Muscle layer of duodenum (tissue), 2 donors: ENCODE data around the gene LRRC36.

Source experiments
- H3K27ac ChIP-seq: one replicate; pipeline ENCODE4 v1.7.0; 2013; ENCODE audit warnings: mild to moderate bottlenecking, low read length
- H3K27me3 ChIP-seq: one replicate; pipeline ENCODE4 v1.7.0; 2013; ENCODE audit warnings: low read depth, mild to moderate bottlenecking, control low read depth, low read length
- H3K36me3 ChIP-seq, 2 donors: one replicate each; pipeline ENCODE4 v1.7.0; 2013; ENCODE audit warnings: low read length in 2 of 2, control low read depth in 1 of 2, mild to moderate bottlenecking in 1 of 2; ENCODE audit not compliant: insufficient read depth in 2 of 2, control insufficient read depth in 1 of 2
- H3K4me1 ChIP-seq, 2 donors: one replicate each; pipeline ENCODE4 v1.7.0; 2013; ENCODE audit warnings: low read length in 2 of 2, mild to moderate bottlenecking in 2 of 2, control low read depth in 1 of 2, moderate library complexity in 1 of 2; ENCODE audit not compliant: insufficient read depth in 2 of 2, control insufficient read depth in 1 of 2
- H3K4me3 ChIP-seq, 2 donors: one replicate each; pipeline ENCODE4 v1.7.0; 2013; ENCODE audit warnings: low read length in 2 of 2, low read depth in 1 of 2, mild to moderate bottlenecking in 1 of 2
- H3K9me3 ChIP-seq, 2 donors: one replicate each; pipeline ENCODE4 v1.7.0; 2013; ENCODE audit warnings: low read length in 2 of 2, control low read depth in 1 of 2, mild to moderate bottlenecking in 1 of 2; ENCODE audit not compliant: control insufficient read depth in 1 of 2
- donor health status: healthy.

Gene LRRC36

DNA sequence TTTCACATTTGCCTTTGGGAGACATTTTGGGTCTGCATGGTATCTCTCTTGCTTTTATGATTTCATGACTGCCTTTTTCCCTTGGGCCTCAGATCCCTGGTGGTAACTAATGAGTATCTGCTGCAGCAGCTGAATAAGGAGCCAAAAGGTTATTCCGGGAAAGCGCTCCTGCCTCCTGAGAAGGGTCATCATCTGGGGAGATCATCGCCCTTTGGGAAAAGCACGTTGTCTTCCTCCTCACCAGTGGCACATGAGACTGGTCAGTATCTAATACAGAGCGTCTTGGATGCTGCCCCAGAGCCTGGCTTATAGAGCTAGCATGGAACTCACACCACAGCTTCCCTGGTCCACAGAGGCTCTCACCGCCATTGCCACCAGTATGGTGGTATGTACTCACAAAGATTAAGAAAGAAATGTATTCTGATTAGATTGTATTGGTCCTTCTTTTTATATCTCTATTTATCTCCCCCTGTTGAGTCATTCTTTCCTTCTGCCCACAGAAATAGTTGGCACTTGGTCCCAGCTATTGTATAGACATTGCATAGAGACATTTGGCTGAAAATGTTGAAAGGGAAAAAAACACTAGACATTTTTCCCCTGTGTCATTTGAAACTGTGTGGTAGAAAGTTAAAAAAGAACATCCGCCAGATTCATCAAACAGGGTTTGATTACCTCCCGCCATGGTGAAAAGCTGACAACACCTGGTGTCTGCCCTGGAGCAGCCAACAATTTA, 58.3 kb downstream of the LRRC36 start:
- Histone ChIP-seq H3K36me3 (no peaks in the 10 kb centered on the region), H3K27me3 (no peaks in the 10 kb centered on the region), H3K9me3 (no peaks in the 10 kb centered on the region), H3K4me1 (peaks cover 0 to 7% of the 10 kb centered on the region in 2 donors), H3K4me3 (no peak overlapping the region), H3K27ac (no peak overlapping the region)

DNA sequence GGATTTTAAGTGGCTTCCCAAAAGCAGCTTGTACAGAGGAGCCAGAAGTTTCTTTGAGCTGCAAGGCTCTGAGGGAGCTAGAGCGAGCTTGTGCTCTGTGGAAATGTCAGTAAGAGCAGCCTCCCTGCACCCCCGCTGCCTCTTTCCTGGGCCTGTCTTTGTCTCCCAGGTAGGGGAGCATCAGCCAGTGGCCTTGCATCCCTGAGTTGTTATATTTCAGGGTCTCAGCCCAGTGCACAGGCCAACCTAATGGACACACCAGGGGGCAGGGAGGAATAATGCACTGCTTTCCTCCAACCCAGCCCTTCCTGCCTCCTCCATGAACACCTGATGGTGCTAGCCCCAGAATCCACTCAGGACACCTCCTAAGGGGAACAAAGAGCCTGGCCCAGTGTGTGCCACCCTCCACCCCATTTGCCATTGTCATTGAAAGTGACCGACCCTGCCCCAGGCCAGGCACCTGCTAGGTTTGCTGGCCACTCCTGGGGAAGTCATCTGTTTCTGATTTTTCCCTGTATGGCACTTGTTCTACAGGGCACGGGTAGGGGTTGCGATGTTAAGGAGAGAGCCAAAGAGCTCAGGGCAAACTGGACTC, 60.3 kb downstream of the LRRC36 start:
- Histone ChIP-seq H3K36me3 (no peaks in the 10 kb centered on the region), H3K9me3 (no peaks in the 10 kb centered on the region), H3K27me3 (no peaks in the 10 kb centered on the region), H3K4me1 (peaks cover 0 to 27% of the 10 kb centered on the region in 2 donors), H3K4me3 (no peak overlapping the region), H3K27ac (no peak overlapping the region)

DNA sequence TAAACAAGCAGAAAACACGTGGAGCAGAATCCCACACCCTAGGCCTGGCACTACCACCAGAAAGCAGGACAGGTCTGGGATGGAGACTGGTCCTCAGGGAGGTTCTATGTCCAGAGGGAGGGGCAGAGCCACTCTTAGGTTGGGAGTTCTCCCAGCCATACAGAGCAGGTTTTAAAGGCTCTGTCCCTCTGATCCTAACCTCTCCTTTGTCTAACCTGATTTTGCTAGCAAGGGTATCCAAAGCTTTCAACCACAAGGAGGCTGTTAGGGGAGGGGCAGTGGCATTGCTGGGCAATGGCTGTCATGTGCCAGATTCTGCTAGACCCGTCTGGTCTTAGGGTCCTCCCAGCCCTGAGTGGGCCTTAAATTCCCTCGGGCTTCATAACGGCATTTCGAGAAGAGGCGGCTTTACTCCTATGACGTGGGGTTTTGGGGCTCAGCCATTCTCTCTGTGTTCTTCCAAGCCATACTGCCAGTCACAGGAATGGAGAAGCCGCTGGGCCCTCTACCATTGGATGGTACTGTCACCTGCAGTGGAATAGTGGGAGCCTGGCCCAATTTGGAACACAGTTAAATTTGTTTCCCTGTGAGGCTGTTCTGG, 61.0 kb downstream of the LRRC36 start:
- no peaks in the 10 kb centered on the region for H3K9me3 ChIP-seq
- no peak overlapping the region for H3K27ac ChIP-seq
- no peak overlapping the region for H3K4me3 ChIP-seq
- no peaks in the 10 kb centered on the region for H3K27me3 ChIP-seq
- H3K4me1 ChIP-seq: peaks cover 4 to 34% of the 10 kb centered on the region in 2 donors
- H3K36me3 ChIP-seq: no peaks in the 10 kb centered on the region

DNA sequence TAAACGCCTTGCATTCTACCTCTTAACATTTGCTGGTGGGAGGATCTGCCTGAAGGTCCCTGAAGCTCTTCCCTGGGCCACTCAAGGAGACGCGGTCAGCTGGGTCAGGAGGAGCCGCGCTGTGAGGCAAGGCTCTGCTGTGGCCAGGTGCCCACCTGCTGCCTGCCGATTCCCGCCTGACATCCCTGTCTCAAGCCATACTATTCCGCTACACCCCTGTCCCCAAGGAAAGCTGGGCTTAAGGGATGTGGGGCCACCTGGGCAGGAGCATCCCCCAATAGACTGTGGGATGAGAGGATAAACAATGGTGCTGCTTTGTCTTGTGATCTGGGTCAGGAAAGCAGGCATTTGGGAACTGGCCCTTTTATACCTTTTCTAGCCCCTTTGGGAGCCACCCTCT, 61.6 kb downstream of the LRRC36 start:
- H3K27me3 ChIP-seq: no peaks in the 10 kb centered on the region
- no peaks in the 10 kb centered on the region for H3K36me3 ChIP-seq
- no peak overlapping the region for H3K4me3 ChIP-seq
- peaks cover 5 to 40% of the 10 kb centered on the region in 2 donors for H3K4me1 ChIP-seq
- no peaks in the 10 kb centered on the region for H3K9me3 ChIP-seq
- H3K27ac ChIP-seq: no peak overlapping the region

DNA sequence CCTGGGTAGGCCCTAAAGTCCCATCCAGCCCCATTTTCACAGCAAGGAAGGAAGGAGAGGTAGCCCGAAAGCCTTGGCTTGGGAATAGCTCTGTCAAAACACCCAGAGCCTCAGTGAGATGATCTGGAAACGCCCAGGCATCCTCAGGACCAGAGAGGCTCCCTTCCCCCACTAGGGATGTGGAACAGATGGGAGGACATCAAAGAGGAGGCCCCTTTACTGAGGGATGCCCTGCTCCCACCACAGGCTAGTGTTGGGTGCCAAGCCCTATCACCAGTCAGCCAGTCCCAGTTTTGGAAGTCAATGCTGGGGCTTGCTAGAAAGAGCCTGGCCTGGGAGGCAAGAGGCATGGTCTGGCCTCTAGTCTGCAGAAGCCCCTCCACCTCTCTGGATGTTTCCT, 62.0 kb downstream of the LRRC36 start:
- Histone ChIP-seq H3K4me1 (peaks cover 5 to 43% of the 10 kb centered on the region in 2 donors), H3K27ac (no peak overlapping the region), H3K27me3 (no peaks in the 10 kb centered on the region)

DNA sequence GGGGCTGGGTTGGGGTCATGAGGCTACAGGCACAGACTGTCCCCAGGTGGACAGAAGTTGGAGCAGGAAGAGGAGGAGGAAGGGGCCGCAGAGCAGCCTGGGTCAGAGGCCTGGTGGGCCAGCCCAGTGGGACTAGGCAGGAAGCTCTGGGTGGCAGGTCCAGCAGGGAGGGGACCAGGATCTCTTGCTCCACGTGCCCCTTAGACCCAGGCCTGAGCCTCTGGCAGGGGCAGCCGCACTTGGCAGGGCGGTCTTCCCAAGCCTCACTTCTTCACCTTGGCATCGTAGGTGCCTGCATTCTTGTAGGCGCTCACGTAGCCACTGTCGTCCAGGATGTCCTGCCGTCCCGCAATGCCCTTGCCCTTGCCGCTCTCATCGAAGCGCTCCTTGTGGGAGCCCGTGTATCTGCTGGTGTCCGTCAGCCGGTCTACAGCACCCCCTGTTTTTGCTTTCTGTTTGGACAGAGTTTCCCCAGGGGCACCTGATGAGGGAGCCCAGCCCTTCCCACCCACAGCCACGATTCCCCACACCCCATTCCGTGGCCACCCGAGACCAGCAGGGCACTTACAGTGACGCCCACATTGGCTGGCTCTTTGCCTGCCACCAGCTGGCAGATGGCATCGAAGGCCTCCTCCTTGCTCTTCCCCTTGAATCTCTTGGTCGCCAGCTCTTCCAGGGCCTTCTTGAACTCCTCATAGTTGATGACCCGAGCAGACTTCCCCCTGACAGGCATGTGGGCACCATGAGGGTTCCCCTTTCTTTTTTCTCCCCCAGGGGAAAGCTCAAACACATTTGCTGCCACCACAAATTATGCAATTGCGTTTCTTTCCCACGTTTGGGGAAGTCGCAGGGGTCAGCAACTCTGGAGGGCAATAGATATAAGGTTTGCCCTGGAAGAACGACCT, 63.5 kb downstream of the LRRC36 start:
- H3K27me3 ChIP-seq: no peaks in the 10 kb centered on the region

More for the DNA sequence above, 62.0 kb downstream of the LRRC36 start:
- Histone ChIP-seq H3K9me3 (no peaks in the 10 kb centered on the region), H3K4me3 (no peak overlapping the region), H3K36me3 (no peaks in the 10 kb centered on the region)

DNA sequence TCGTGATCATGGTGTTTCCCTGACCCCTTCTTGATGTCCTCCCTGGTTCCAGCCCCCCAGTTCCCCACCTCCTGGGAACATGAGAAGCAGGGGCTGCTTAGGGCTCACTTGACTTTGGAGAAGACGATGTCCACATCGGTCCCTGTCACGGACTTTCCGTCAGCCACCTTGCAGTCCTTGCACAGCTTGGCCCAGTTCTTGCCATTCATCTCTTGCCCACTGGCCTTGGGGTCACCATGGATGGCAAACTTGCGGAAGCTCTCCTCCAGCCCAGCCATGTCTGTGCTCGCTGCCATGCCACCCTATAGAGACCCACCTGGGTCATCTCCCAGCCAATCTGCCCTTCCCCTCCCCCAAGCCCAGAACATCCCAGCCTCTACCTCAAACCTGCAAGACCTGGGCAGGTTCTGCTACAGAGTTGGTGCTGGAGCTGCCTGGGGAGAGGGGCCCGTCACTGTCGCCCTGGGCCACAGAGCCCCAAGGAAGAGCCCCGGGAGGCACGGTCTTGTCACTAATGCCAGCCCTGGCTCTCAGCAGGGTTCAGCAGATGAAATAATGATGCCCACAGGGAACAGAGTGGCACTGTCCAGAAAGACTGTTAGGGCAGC, 64.3 kb downstream of the LRRC36 start:
- Histone ChIP-seq H3K4me1 (peaks cover 8 to 55% of the 10 kb centered on the region in 2 donors), H3K27ac (no peak overlapping the region), H3K27me3 (no peaks in the 10 kb centered on the region), H3K9me3 (no peaks in the 10 kb centered on the region), H3K36me3 (no peaks in the 10 kb centered on the region), H3K4me3 (peak overlapping the region in 1 of 2 donors; percentile 97)

More for the DNA sequence above, 63.5 kb downstream of the LRRC36 start:
- H3K9me3 ChIP-seq: no peaks in the 10 kb centered on the region
- H3K4me1 ChIP-seq: peaks cover 5 to 47% of the 10 kb centered on the region in 2 donors
- H3K4me3 ChIP-seq: peak overlapping the region in 1 of 2 donors; percentile 97
- no peak overlapping the region for H3K27ac ChIP-seq
- no peaks in the 10 kb centered on the region for H3K36me3 ChIP-seq

DNA sequence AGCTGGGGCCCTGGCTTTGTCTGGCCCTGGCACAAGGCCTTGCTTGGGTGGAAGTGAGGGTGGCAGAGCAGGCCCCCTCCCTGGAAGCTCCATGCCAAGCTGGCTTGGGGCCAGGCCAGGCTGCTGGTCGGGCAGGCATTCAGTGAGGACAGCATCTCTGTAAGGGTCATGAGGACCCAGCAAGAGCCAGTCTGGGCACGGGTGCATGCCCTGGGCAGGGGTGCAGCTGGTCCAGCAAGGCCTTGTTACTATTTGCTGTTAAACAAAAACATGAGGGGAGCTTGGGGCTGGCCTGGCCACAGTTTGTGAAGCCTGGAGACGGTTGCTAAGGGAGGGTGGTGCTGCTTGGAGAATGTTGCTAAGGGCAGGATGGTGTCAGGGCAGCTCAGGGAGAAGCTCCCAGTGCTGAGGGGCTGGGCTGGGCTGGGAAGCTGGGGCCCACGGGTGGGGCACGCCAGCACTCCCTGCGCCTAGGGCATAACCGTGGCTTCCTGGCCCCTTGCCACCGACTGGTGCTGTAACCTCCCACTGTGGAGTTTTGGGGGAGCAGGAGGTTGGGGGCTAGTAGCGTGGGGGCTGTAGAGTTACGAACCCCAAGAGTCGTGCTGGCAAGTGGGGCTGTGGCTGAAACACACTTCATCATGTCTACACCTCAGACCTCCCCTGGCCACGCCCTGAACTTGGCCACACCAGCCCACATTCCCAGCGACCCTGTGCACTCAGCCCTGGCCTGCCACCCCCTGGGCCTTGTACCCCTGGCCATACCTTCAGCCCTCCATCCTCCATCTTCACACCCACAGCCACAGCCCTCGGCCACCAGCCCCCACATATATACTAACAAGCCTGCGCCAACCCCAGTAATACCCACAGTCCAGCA, 65.0 kb downstream of the LRRC36 start:
- Histone ChIP-seq H3K27ac (peak overlapping the region; percentile 31), H3K4me3 (peak overlapping the region; percentile 71 to 97), H3K27me3 (no peaks in the 10 kb centered on the region), H3K9me3 (no peaks in the 10 kb centered on the region), H3K4me1 (peaks cover 9 to 62% of the 10 kb centered on the region in 2 donors), H3K36me3 (no peaks in the 10 kb centered on the region)

DNA sequence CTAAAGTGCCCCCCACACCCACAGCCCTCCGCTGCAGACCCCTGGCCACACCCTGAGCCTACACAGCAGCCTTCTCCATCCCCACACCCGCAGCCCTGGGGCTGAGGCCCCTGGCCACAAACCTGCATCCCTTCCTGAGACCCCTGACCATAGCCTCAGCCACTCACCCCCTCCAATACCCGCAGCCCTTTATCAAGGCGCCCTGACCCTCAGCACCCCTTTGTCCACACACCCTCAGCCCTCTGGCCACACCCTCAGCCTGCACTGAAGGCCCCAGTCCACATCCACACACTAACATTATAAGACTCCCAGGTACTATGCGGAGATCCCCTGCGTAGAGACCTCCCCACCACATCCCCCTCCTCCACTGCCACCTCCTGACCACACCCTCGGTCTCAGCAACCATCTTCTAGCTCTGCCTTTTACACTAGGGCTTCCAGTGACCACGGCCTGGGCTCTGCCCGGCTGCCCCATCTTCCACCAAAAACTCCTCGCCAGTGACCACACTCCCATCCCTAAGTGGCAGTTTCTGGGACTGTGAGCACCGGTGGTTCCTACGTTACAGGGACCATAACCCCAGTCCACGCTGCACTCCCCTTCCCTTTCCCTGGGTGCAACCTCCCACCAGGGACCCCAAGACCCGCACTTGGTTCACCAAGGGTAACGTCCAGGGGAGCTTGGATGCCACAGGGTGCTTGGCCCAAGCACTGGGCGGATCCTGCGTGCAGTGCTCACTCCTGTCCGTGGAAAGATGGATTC, 65.9 kb downstream of the LRRC36 start:
- H3K9me3 ChIP-seq: no peaks in the 10 kb centered on the region
- peaks cover 9 to 71% of the 10 kb centered on the region in 2 donors for H3K4me1 ChIP-seq
- no peaks in the 10 kb centered on the region for H3K27me3 ChIP-seq
- H3K36me3 ChIP-seq: no peaks in the 10 kb centered on the region
- peak overlapping the region; percentile 31 for H3K27ac ChIP-seq
- peak overlapping the region; percentile 71 to 97 for H3K4me3 ChIP-seq
